AG08395 (cell line): Measurements from ENCODE around the gene CELF5.

Experiments
- DNase-seq: peaks from one replicate; pipeline ENCODE4 v3.0.0; 2012; ENCODE audit warnings: mixed read lengths, low spot score

Gene CELF5

GRCh38 chr19:3344608-3345598 is 120.4 kb downstream of the CELF5 start:
- DNase-seq = no peak

GRCh38 chr19:3345850-3346460 is 121.5 kb downstream of the CELF5 start:
- no peak for DNase-seq
